Suprapubic skin (tissue), 3 donors: Measurements from ENCODE around the gene COX7B2.

Experiments used
- CTCF ChIP-seq, 2 donors: fragments of 200-600 bp in 1 of 2; fragments of 450-650 bp in 1 of 2; sonication (generic) in 1 of 2; IDR thresholded peaks; one replicate each; pipeline ENCODE4 v1.5.1; 2016 to 2019; ENCODE audit warnings: antibody characterized with exemption in 2 of 2, mild to moderate bottlenecking in 1 of 2, moderate library complexity in 1 of 2
- EP300 ChIP-seq: sonication (generic); formaldehyde crosslinking; IDR thresholded peaks from one replicate; pipeline ENCODE4 v1.6.1; 2017; ENCODE audit warnings: antibody characterized with exemption
- POLR2A ChIP-seq, 2 donors: fragments of 450-650 bp; IDR thresholded peaks; one replicate each; pipeline ENCODE4 v1.6.1; 2017; ENCODE audit warnings: antibody characterized with exemption in 2 of 2, mild to moderate bottlenecking in 2 of 2, moderate library complexity in 2 of 2

DNA sequence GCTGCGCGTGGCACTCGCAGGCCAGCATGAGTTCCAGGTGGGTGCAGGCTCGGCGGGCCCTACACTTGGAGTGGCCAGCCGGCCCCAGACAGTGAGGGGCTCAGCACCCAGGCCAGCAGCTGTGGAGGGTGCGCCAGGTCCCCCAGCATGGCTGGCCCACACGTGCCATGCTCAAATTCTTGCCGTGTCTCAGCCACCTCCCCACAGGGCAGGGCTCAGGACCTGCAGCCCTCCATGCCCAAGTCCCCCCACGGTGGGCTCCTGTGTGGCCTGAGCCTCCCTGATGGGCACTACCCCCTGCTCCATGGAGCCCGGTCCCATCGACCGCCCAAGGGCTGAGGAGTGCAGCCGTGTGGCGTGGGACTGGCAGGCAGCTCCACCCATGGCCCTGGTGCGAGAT is 210.2 kb downstream of the COX7B2 start:
- no peak for TF ChIP-seq POLR2A (IDR thresholded peaks at IDR 0.05)
- TF ChIP-seq CTCF (IDR thresholded peaks at IDR 0.05), result no peak
- TF ChIP-seq EP300, result no peak
